Neuronal stem cell (in vitro differentiated cells): Measurements from ENCODE around the gene UBL3.

Source experiments
- DNase-seq: peaks from one replicate; pipeline ENCODE4 v3.0.0-alpha.2; 2013; ENCODE audit warnings: low spot score
- H2AFZ ChIP-seq: one replicate; pipeline ENCODE4 v1.6.1; 2013; ENCODE audit warnings: mild to moderate bottlenecking, low read length, inconsistent platforms
- H2AK5ac ChIP-seq: 2 replicates; pipeline ENCODE4 v1.6.1; 2013; ENCODE audit warnings: low read depth, mild to moderate bottlenecking, inconsistent platforms, low read length, moderate library complexity, mixed read lengths
- H2BK120ac ChIP-seq: 2 replicates; pipeline ENCODE4 v1.6.1; 2013; ENCODE audit warnings: low read depth, mild to moderate bottlenecking, inconsistent platforms, low read length, moderate library complexity, mixed read lengths
- H2BK12ac ChIP-seq: one replicate; pipeline ENCODE4 v1.6.1; 2013; ENCODE audit warnings: low read length, inconsistent platforms
- H2BK15ac ChIP-seq: 2 replicates; pipeline ENCODE4 v1.6.1; 2013; ENCODE audit warnings: mild to moderate bottlenecking, low read length, inconsistent platforms, mixed read lengths
- H2BK5ac ChIP-seq: one replicate; pipeline ENCODE4 v1.6.1; 2013; ENCODE audit warnings: inconsistent platforms, mild to moderate bottlenecking, low read length, moderate library complexity
- H3K14ac ChIP-seq: one replicate; pipeline ENCODE4 v1.6.1; 2013; ENCODE audit warnings: low read length, inconsistent platforms
- H3K18ac ChIP-seq: 2 replicates; pipeline ENCODE4 v1.6.1; 2013; ENCODE audit warnings: low read length, inconsistent platforms
- H3K23ac ChIP-seq: 2 replicates; pipeline ENCODE4 v1.6.1; 2013; ENCODE audit warnings: low read depth, mild to moderate bottlenecking, mixed read lengths, low read length, inconsistent platforms; ENCODE audit not compliant: poor library complexity
- H3K27ac ChIP-seq: replicated peaks from 3 replicates; pipeline ENCODE4 v1.5.1; 2013; ENCODE audit warnings: low read length, inconsistent platforms
- H3K27me3 ChIP-seq, 3 experiments: 2 replicates each; pipeline ENCODE4 v1.6.1; 2013; ENCODE audit warnings: low read length in 3 of 3, mild to moderate bottlenecking in 2 of 3, inconsistent platforms in 1 of 3, low read depth in 1 of 3, mixed read lengths in 1 of 3, moderate library complexity in 1 of 3; ENCODE audit not compliant: control insufficient read depth in 3 of 3, insufficient read depth in 3 of 3
- H3K36me3 ChIP-seq, 2 donors: replicated peaks in 1 of 2; 2 replicates each; pipeline ENCODE4 v1.6.1; 2013; ENCODE audit warnings: low read length in 2 of 2; ENCODE audit not compliant: control insufficient read depth in 2 of 2, insufficient read depth in 2 of 2
- H3K4ac ChIP-seq: 2 replicates; pipeline ENCODE4 v1.6.1; 2013; ENCODE audit warnings: inconsistent platforms, mild to moderate bottlenecking, low read length, moderate library complexity
- H3K4me1 ChIP-seq, 2 donors: 1 replicate in 1 of 2; 2 replicates in 1 of 2; pipeline ENCODE4 v1.6.1; 2013; ENCODE audit warnings: low read length in 2 of 2, low read depth in 1 of 2; ENCODE audit not compliant: control insufficient read depth in 2 of 2, insufficient read depth in 1 of 2
- H3K4me2 ChIP-seq: one replicate; pipeline ENCODE4 v1.6.1; 2013; ENCODE audit warnings: mild to moderate bottlenecking, low read length, inconsistent platforms; ENCODE audit not compliant: insufficient read depth, poor library complexity, severe bottlenecking
- H3K4me3 ChIP-seq, 2 donors: 2 replicates each; pipeline ENCODE4 v1.5.1; 2013; ENCODE audit warnings: low read length in 2 of 2, mild to moderate bottlenecking in 2 of 2, inconsistent platforms in 1 of 2, moderate library complexity in 1 of 2
- H3K79me1 ChIP-seq: one replicate; pipeline ENCODE4 v1.6.1; 2013; ENCODE audit warnings: low read depth, mild to moderate bottlenecking, inconsistent platforms, low read length, moderate library complexity
- H3K9ac ChIP-seq: one replicate; pipeline ENCODE4 v1.6.1; 2013; ENCODE audit warnings: mild to moderate bottlenecking, low read depth, low read length, inconsistent platforms; ENCODE audit not compliant: poor library complexity
- H3K9me3 ChIP-seq, 2 donors: replicated peaks in 1 of 2; 2 replicates each; pipeline versions ENCODE3 to v1.6.1; 2013; ENCODE audit warnings: low read length in 2 of 2, mild to moderate bottlenecking in 2 of 2, inconsistent platforms in 1 of 2, low read depth in 1 of 2, mixed read lengths in 1 of 2, moderate library complexity in 1 of 2; ENCODE audit not compliant: control insufficient read depth in 2 of 2, insufficient read depth in 1 of 2
- H4K8ac ChIP-seq: one replicate; pipeline ENCODE4 v1.6.1; 2013; ENCODE audit warnings: low read depth, mild to moderate bottlenecking, inconsistent platforms, low read length, moderate library complexity
- H4K91ac ChIP-seq: one replicate; pipeline ENCODE4 v1.6.1; 2013; ENCODE audit warnings: low read length, low read depth, mild to moderate bottlenecking, inconsistent platforms; ENCODE audit not compliant: poor library complexity
- WGBS, 2 donors: extraction: QIAGEN DNeasy Blood & Tissue Kit; methylation state at CpG; one replicate each; pipeline ENCODE4 v1.1.7; 2013; ENCODE audit warnings: missing lambda C conversion rate in 2 of 2, mixed read lengths in 1 of 2; ENCODE audit not compliant: insufficient read length in 2 of 2, insufficient replicate concordance in 1 of 2; ENCODE audit errors: extremely low coverage in 2 of 2; 5-methylcytosine and 5-hydroxymethylcytosine counted together

The UBL3 gene

DNA sequence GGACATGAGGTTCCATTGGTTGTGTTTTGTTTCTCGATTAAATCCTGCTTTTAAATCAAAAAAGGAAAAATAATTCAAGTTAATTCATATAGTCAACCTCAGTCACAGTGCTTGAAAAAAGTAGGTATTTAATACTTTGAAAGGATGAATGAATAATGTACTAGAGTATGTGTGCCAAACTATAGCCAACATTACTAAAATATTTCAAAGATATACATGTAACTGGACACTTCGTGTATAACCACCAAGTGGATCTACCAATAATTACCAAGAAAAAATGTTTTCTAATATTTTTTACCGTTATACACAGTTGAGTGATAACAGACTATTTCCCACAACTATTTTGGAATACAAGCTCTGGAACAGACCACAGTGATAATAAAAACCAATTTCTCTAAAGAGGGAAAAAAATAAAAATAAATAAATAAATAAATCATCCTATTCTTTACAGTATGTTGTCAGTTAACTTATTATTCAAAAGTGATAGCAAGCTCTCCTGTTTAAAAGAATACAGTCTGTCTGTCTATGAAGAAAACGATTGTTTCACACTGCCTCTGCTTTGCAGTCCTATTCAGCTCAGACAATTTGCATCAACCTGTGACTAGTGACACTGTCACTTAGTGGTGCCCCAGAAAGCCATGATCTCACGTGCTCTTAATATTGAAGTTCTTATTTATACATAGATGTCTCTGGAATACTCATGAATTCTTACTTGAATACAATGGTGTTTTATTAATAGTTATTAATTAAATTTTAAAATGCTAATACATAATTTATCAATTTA lies 58.2 kb downstream of the UBL3 start:
- Histone ChIP-seq H3K4me2 (no peak overlapping the region), H3K27ac (no peak overlapping the region), H2AK5ac (no peak overlapping the region), H3K14ac (no peak overlapping the region), H3K18ac (no peak overlapping the region), H3K4me1 (no peaks in the 10 kb centered on the region), H2BK15ac (no peak overlapping the region), H3K9ac (no peak overlapping the region), H3K4me3 (no peak overlapping the region), H4K91ac (no peak overlapping the region), H3K23ac (no peak overlapping the region), H2BK120ac (no peak overlapping the region), H4K8ac (no peak overlapping the region), H2BK5ac (no peak overlapping the region), H3K79me1 (no peaks in the 10 kb centered on the region), H2BK12ac (no peak overlapping the region), H2AFZ (no peak overlapping the region), H3K4ac (no peak overlapping the region), H3K27me3 (no peaks in the 10 kb centered on the region), H3K9me3 (no peaks in the 10 kb centered on the region), H3K36me3 (no peaks in the 10 kb centered on the region)
- WGBS, 2 donors: no CpG with 5 or more reads among the region's 5 CpGs
- no peak for DNase-seq

DNA sequence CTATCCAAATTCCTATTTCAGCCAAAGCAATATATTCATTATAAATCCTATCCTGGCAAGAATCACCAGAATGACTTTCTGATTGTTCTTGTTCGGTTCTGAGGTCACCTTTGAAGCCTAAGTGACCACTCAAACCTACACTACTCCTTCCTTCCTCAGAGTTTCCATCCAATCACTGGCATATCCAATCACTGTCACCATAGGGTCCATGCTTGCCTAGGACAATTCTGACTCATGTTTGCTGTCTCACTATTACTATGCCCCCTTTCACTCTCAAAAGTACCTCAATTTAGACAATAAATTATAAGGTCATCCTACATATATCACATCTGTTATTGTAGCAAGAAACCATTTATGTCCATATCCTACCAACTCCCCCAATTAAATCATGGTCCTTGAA lies 58.9 kb downstream of the UBL3 start:
- Histone ChIP-seq H3K27ac (no peak overlapping the region), H2BK120ac (no peak overlapping the region), H3K36me3 (no peaks in the 10 kb centered on the region), H3K79me1 (no peaks in the 10 kb centered on the region), H2AFZ (no peak overlapping the region), H2BK5ac (no peak overlapping the region), H3K23ac (no peak overlapping the region), H3K14ac (no peak overlapping the region), H3K9ac (no peak overlapping the region), H3K4me2 (no peak overlapping the region), H3K9me3 (no peaks in the 10 kb centered on the region), H3K4me3 (no peak overlapping the region), H4K8ac (no peak overlapping the region), H3K18ac (no peak overlapping the region), H4K91ac (no peak overlapping the region), H2BK15ac (no peak overlapping the region), H3K27me3 (no peaks in the 10 kb centered on the region), H2AK5ac (no peak overlapping the region), H2BK12ac (no peak overlapping the region), H3K4me1 (no peaks in the 10 kb centered on the region), H3K4ac (no peak overlapping the region)
- DNase-seq: no peak
- no CpG with 5 or more reads among the region's 1 CpG for WGBS, 2 donors

DNA sequence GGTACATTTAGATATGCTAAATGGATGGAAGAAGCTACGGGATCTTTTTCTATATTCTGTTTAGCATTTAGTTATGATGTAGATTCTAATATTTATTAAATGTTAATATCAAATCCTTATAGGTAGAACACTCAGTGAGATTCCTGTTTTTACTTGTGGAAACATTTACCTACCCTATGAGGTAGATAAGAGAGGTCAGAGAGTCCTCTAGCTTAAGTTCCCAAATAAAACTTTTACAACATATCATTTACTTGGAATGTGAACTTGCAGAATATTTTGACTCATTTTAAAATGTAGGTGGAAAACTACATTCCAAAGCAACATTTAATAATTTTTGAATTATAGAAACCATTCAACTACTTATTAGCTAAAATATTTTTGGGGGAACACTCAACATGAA lies 63.7 kb downstream of the UBL3 start:
- Histone ChIP-seq H3K4ac (no peak overlapping the region), H2AK5ac (no peak overlapping the region), H3K4me1 (no peaks in the 10 kb centered on the region), H2AFZ (no peak overlapping the region), H2BK12ac (no peak overlapping the region), H2BK15ac (no peak overlapping the region), H3K23ac (no peak overlapping the region), H2BK120ac (no peak overlapping the region), H3K79me1 (no peaks in the 10 kb centered on the region), H3K9me3 (no peaks in the 10 kb centered on the region), H3K14ac (no peak overlapping the region), H3K9ac (no peak overlapping the region), H4K91ac (no peak overlapping the region), H3K36me3 (no peaks in the 10 kb centered on the region), H3K4me3 (no peak overlapping the region), H4K8ac (no peak overlapping the region), H3K27ac (no peak overlapping the region), H3K27me3 (no peaks in the 10 kb centered on the region), H2BK5ac (no peak overlapping the region), H3K4me2 (no peak overlapping the region), H3K18ac (no peak overlapping the region)
- WGBS, 2 donors: no CpG with 5 or more reads among the region's 1 CpG
- no peak for DNase-seq

DNA sequence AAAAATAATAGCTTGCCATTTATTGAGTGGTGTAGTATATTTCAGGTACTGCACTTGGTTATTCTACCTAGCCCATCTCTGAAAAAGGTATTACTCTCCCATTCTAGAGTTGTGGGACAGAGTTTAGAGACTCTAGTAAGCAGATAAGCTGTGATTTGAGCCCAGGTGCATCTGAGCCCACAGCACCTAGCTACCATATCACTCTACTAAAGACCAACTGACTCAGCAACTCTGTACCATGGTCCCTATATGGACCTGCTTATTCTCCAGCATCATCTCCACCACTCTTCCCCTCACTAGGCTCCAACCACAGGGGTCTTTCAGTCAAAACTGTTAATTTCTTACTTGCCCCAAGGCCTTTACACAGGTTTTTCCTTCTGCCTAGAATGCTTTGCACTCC lies 64.4 kb downstream of the UBL3 start:
- H3K9ac ChIP-seq: no peak overlapping the region
- no peak overlapping the region for H2AK5ac ChIP-seq
- H3K36me3 ChIP-seq: no peaks in the 10 kb centered on the region
- no peak overlapping the region for H2AFZ ChIP-seq
- H3K4ac ChIP-seq: no peak overlapping the region
- H3K27me3 ChIP-seq: no peaks in the 10 kb centered on the region
- H2BK5ac ChIP-seq: no peak overlapping the region
- H3K9me3 ChIP-seq: no peaks in the 10 kb centered on the region
- no peak overlapping the region for H2BK15ac ChIP-seq
- no peak overlapping the region for H3K4me3 ChIP-seq
- H3K4me2 ChIP-seq: no peak overlapping the region
- no peak overlapping the region for H3K14ac ChIP-seq
- DNase-seq: no peak
- no peak overlapping the region for H2BK120ac ChIP-seq
- no peak overlapping the region for H4K91ac ChIP-seq
- no peak overlapping the region for H3K18ac ChIP-seq
- H3K79me1 ChIP-seq: peaks cover 2% of the 10 kb centered on the region
- no peak overlapping the region for H3K23ac ChIP-seq
- no peak overlapping the region for H2BK12ac ChIP-seq
- H3K4me1 ChIP-seq: no peaks in the 10 kb centered on the region
- no peak overlapping the region for H3K27ac ChIP-seq
- H4K8ac ChIP-seq: no peak overlapping the region
